Right ventricle myocardium superior (tissue), 1 donor: Measurements from ENCODE around the gene ADGRV1. TPM values are rescaled to one million over a fixed set of nuclear protein-coding genes. Genes with fewer than 3 reads are reported as not detected.

Experiments
- ATAC-seq: fragments of 200-7000 bp; cut with Tn5 transposase; one replicate; pipeline ENCODE4 v1.9.1; 2020; ENCODE audit warnings: mild to moderate bottlenecking; ENCODE audit not compliant: poor library complexity
- DNase-seq: peaks from one replicate; pipeline ENCODE4 v3.0.0-alpha.2; 2020
- intact Hi-C: fragments of 100-400 bp; cut with DNase I; formaldehyde crosslinking; loops from one replicate; pipeline ENCODE4 v1.11.2; 2022
- long read RNA-seq: library from polyadenylated mRNA; unstranded; transcript quantifications from one replicate; pipeline ENCODE4 v2.0.0, GENCODE V29; 2021
- total RNA-seq: library from RNA; stranded (reverse); fragmentation: NEBNext Ultra II Directional; extraction: Animal tissue kit (Norgen Biotek cat#: 25700); gene quantifications from one replicate; pipeline ENCODE4 v1.2.1, GENCODE V29; 2021
- donor health status: DM: no; HTN: yes; CAD: no; lungs with severe emphysema.

ADGRV1 gene
- total RNA-seq = not detected
- long read RNA-seq = 0 reads

DNA sequence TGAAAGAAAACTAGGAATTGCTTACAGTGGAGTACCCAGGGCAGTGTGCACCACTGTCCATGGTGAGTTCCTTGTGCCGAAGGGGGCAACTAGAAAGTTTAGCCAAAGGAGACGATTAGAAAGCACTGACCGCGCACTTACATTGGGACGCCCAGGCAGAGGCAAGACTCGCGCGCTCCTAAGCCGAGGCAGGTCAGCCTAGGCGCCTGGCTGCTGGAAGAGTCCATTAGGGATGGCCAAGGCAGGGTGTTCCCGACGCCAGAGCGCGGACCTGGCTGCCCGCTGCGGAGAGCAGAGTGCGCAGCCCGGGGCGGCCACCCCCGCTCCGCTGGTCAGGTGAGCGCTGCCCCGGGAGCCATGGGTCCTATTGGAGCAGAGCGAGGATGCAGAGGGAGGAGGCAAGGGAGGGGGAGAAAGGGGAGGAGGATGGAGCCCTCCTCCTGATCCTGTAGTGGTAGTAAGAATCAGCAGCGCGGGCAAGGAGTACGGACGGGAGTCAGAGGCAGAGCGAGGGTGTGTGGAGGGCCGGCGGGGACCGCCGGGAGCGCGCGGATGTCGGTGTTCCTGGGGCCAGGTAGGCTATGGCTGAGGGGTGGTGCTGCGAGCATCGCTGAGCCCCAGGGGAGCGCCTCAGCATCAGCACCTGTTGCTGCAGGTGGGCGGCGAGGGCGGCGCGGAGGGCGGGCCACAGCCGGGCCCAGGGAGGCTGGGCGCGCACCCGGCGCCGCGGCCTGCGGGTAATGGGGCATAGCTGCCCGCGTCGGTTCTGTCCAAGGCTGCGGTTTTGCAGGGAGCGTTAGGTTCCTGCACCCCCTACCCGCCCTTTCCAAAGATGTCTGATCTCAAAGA lies at the start of gene ADGRV1:
TSS of gene ADGRV1 (plus strand) at position 454 of the 849 bp plus-strand sequence. CDS start at position 553, 99 bp downstream.
- peak; percentile 47 for DNase-seq
- intact Hi-C loops = no loop called here
- ATAC-seq = peak; percentile 89

DNA sequence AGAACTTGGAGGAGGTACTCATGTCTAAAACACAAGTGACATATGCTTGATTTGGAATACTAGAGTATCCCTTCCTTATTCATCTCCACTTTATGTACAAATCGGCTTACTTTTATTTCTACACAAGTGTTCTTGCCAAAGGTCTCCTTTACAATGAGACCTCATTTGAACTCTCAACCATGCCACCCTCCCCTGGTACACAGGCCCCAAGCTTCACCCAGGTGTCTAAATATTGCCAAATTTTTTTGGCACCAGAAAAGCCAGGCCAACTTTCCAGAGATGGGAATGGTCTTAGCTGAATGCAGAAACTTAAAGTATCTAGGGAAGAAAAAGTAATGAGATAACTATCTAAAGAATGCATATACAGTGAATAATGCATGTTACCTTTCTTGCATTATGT lies 48.2 kb upstream of the ADGRV1 start:
- intact Hi-C loops = no loop called here
- ATAC-seq = no peak
- no peak for DNase-seq

- intact Hi-C loops = no loop called here
- ATAC-seq (no peak), DNase-seq (no peak)
Observed at GRCh38 chr5:90514520-90514919, 44.1 kb upstream of the ADGRV1 start.

DNA sequence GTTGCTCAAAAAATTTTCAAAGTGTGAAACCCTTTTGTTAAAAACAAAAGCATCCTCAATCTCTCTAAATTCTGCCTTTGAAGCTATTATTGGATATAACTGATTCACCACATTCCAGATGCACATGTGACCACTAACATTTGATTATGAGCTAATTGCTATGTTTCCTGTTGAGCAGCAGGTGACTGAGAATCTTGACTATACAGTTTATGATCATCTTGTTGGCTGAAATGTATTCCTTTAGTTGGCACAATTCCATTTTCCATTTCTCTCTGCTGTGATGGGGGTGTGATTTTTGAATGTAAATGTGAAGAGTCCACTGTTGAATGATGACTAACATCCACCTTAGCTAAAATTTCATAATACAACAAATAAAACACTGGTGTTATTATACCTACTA lies 39.9 kb upstream of the ADGRV1 start:
- no peak for DNase-seq
- intact Hi-C loops = no loop called here
- no peak for ATAC-seq

GRCh38 chr5:90519081-90519480 lies 39.5 kb upstream of the ADGRV1 start:
- no peak for DNase-seq
- intact Hi-C loops = no loop called here
- no peak for ATAC-seq

DNA sequence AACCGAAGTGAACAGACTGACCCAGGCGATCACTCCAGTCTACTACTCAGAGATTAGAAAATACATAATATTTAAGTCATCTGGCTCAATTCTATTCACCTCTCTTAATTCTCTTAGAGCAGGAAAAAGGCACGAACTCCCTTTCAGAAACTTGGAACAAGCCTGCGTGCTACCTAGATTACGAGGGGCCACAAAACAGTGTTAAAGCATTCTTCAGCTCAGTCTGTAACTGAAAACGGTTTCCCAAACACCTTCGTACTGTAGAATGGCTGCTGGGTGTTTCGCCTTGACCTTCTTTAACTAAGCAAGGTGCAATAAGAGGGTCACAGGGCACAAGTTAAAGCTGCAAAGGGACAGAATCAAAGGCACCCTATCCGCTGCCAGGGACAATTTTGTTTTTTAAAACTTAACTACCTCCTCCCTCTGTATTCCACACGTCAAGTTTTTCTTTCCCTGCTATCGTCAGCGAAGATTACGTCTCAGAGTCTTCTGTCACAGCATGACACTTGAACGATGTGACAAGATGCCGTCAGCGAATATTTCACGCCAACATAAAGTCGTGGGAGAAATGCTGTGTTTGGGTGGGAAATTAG lies 29.9 kb upstream of the ADGRV1 start:
- ATAC-seq (no peak), DNase-seq (no peak)
- intact Hi-C loops = loop anchor here (10.0 kb wide), 1 partner anchor 54 kb away; the partner anchor contains the start of genes MBLAC2 and POLR3G

DNA sequence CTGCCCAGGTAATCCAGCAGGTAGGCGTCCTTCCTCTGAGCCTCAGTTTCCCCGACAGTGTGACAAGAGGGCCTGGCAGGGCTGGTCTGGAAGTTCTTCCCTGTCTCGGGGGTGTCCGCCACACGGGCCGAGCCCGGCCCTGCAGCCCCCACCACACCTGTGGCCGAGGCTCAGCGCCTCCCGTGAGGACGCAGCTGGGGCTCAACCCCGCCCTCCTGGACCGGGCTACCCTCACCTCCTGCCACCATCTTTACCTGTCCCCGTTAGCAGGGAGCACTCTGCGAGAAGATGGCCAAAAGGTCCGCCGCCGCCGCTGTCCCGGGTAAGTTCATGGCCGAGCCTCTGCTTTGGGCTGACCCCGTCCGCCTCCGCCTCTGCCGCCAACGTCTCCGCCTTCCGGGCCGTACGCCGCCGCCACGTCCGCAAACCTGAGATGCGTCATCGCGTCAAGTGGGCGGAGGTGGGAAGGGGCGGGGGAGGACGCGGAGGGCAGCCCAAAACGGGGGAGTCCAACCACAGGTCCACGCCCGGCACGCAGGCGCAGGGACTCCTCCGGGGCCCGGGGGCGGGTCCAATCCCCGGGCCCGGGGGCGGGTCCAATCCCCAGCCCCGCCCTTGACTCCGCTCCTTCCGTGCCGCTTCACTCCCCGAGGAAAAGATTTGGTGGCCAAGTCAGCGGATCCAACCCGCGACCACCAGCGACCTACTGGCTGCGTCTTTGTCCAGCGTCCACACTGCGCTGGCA lies 29.2 kb upstream of the ADGRV1 start, which contains the start of gene LYSMD3:
TSS of gene LYSMD3 (minus strand) at position 391 of the 745 bp plus-strand sequence. CDS start 4,295 bp downstream, outside the sequence.
- ATAC-seq = peak; percentile 100

DNA sequence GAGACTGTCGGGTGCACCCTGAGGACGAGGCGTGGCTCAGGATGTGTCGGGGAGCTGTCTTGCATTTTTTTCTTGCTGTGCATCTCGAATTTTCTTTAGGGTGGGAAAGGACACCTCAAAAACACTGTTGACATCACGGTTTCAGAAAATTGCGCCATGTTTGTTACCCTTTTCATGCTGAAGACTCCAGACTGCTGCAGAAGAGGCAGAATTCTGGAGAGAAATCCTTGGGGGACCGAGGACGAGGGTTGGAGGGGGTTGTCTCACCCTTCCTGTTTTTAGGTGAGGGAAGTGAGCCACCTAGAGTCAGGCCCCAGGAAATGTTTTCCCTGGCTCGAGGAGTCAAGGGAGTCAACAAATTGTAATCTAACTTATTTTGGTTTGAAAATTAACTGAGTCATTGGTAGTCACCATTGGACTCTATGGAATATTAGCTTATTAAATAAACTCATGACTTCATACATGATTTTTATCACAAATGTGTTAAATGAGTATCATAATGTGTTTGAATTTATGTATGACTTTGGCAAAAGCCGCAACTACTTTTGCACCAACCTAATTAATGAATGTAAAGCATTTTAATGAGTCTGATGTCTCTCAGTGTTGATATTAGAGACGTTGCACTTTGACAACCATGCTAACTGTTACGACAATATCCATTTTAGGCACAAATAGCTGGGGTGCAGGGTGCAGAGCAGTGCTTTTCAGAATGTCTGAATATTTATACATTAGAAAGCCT lies 28.5 kb upstream of the ADGRV1 start:
- DNase-seq (peak; percentile 54), ATAC-seq (peak; percentile 85)
- intact Hi-C loops = loop anchor here (10.0 kb wide), 2 partner anchors 55 to 105 kb away; partner anchors contain the start of genes MBLAC2 and POLR3G

More for the DNA sequence above, 29.2 kb upstream of the ADGRV1 start, which contains the start of gene LYSMD3:
- DNase-seq = peak; percentile 98
- intact Hi-C loops = loop anchor here (10.0 kb wide), 1 partner anchor 55 kb away; the partner anchor contains the start of genes MBLAC2 and POLR3G

DNA sequence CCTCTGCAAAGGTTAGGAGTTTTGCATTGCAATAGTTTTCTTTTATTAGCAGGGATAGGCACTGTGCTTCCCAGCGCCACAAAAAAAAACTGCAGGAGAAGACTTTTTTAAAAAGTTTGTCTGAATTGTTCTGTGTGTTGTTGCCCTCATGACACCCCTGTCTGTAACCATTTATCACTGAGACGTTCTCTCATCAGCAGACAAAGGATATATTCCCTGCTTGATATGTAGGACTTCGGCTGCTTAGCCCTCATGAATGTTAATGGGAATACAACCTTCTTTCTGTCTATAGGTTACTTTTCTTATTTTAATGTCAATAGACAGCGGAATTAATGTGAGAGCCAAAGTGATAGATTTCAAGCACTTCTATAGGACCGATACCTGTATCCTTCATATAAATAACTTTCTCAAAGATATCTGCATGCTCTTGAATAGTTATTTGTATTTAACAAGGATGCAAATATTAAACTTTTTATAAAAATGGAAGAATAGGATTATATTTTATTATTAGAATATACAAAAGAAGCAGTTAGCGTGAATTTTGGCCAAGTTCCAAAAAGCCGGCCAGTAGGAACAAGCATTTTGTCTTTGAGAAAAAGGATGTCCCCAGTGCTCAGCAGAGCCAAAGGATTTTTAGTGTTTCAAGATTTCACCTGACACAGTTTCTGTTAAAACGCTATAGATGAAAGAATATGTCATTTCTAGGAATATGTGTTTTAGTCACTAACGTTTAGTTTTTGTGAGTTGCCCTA lies 27.7 kb upstream of the ADGRV1 start:
- no peak for ATAC-seq
- DNase-seq = no peak
- intact Hi-C loops = loop anchor here (10.0 kb wide), 1 partner anchor 106 kb away; no protein-coding TSS in a partner anchor

DNA sequence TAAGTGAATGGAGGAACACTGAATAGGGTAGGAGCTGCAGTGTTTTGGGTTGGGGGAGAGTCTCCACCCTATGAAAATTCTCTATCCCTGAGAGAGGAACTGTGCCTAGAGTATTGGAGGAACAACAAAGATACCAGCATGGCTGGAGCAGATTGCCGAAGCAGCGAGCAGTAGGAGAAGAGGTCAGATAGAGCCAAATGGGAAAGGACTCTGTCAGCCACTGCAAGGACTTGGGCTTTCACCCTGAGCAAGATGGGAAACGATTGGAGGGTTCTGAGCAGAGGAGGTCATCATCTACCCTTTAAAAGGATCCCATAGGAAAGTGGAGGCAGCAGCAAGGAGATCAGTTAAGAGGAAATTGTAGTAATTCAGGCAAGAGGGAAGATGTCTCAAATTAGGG lies 24.8 kb upstream of the ADGRV1 start:
- intact Hi-C loops = loop anchor here (10.0 kb wide), 1 partner anchor 109 kb away; no protein-coding TSS in a partner anchor
- no peak for DNase-seq
- ATAC-seq = no peak

DNA sequence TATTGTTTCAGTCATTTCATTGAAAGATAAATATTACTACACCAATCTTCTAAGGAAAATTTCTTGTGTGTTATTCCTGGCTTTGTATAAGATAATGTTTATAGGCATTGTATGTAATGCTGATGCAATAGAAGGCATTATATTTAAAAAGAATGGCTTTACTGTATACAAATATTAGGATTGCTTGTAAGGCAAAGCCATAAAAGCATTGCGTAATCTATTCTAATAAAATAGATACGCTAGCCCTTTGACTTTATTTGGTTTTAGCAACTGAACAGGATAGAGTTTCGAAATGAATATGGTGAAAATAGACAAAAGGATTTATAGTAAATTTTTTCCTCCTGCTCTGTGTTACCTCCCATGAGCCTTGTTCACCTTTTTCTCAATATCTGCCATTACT lies 23.7 kb upstream of the ADGRV1 start:
- ATAC-seq (no peak), DNase-seq (no peak)
- intact Hi-C loops = loop anchor here (10.0 kb wide), 1 partner anchor 110 kb away; no protein-coding TSS in a partner anchor

DNA sequence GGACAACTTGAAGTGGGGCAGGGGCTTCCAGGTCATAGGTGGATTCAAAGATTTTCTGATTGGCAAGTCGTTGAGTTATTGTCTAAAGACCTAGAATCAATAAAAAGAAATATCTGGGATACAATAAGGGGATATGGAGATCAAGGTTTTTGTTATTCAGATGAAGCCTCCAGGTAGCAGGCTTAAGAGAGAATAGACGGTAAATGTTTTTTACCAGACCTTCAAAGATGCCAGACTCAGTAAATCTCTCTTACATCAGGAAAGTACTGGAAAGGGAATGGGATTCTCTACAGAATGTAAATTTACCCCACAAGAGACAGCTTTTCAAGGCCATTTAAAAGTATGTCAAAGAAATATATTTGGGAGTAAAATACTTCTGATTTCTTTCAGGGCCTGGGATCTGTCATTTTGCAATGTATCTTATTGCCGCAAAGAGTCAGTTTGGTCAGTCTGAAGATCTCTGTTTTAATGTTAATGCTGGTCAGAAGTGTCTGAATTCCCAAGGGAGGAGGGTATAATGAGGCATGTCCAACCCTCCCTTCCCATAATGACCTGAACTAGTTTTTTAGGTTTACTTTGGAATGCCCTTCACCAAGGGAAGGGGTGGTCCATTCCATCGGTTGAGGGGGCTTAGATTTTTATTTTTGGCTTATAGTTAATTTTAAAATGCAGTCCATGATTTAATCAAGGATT lies 15.6 kb upstream of the ADGRV1 start:
- no peak for DNase-seq
- intact Hi-C loops = no loop called here
- no peak for ATAC-seq

GRCh38 chr5:90545511-90545910 lies 13.1 kb upstream of the ADGRV1 start:
- ATAC-seq = no peak
- no peak for DNase-seq
- intact Hi-C loops = no loop called here

GRCh38 chr5:90546216-90546837 lies 12.3 kb upstream of the ADGRV1 start:
- DNase-seq (no peak), ATAC-seq (no peak)
- intact Hi-C loops = no loop called here

GRCh38 chr5:90547072-90547536 lies 11.5 kb upstream of the ADGRV1 start:
- DNase-seq (no peak), ATAC-seq (no peak)
- intact Hi-C loops = no loop called here

GRCh38 chr5:90548069-90548593 lies 10.5 kb upstream of the ADGRV1 start:
- intact Hi-C loops = no loop called here
- ATAC-seq (peak; percentile 77), DNase-seq (no peak)
